Adrenal gland (tissue), 19 donors: ENCODE data around the gene NUBP1. TPM values are rescaled to one million over a fixed set of nuclear protein-coding genes. Genes with fewer than 3 reads are reported as not detected.

ENCODE experiments used
- DNase-seq, 7 donors: peaks; one replicate each; pipeline ENCODE4 v3.0.0-alpha.2; 2019 to 2020
- H3K27ac ChIP-seq, 5 donors: fragments of 200-600 bp; sonication (generic) in 4 of 5; 1 replicate in 3 of 5; 2 replicates in 2 of 5; pipeline versions ENCODE4 v1.5.1 to v1.8.0; 2016 to 2020; ENCODE audit warnings: mild to moderate bottlenecking in 1 of 5
- H3K27me3 ChIP-seq: fragments of 200-600 bp; 2 replicates; pipeline ENCODE4 v1.8.0; 2021
- H3K36me3 ChIP-seq, 2 donors: fragments of 200-600 bp; replicated peaks in 1 of 2; 1 replicate in 1 of 2; 2 replicates in 1 of 2; pipeline versions ENCODE4 v1.5.1 to v1.8.0; 2018 to 2022
- H3K4me1 ChIP-seq, 2 donors: fragments of 200-600 bp; replicated peaks in 1 of 2; 1 replicate in 1 of 2; 2 replicates in 1 of 2; pipeline versions ENCODE4 v1.5.1 to v1.8.0; 2018 to 2021
- H3K4me3 ChIP-seq, 4 donors: fragments of 200-600 bp; sonication (generic) in 3 of 4; one replicate each; pipeline ENCODE4 v1.5.1; 2016 to 2018
- H3K9me3 ChIP-seq, 3 donors: fragments of 200-600 bp; sonication (generic) in 1 of 3; replicated peaks in 1 of 3; 1 replicate in 2 of 3; 2 replicates in 1 of 3; pipeline versions ENCODE4 v1.5.1 to v1.8.0; 2016 to 2021
- POLR2A ChIP-seq, 2 donors: fragments of 450-650 bp; IDR thresholded peaks; one replicate each; pipeline ENCODE4 v1.6.1; 2017; ENCODE audit warnings: antibody characterized with exemption in 2 of 2, mild to moderate bottlenecking in 2 of 2, moderate library complexity in 1 of 2
- WGBS, 4 donors: extraction: QIAGEN DNeasy Blood & Tissue Kit in 2 of 4; methylation state at CpG; one replicate each; pipeline versions ENCODE4 v1.1.5 to v1.1.7; 2013 to 2017; 5-methylcytosine and 5-hydroxymethylcytosine counted together
- intact Hi-C, 2 donors: fragments of 100-400 bp; cut with DNase I; formaldehyde crosslinking; loops; one replicate each; pipeline versions ENCODE4 v1.14.1 to v1.15.0; 2022 to 2023
- long read RNA-seq, 10 donors: library from polyadenylated mRNA in 3 of 10; unstranded in 2 of 10; stranded (forward) in 1 of 10; transcript quantifications; one replicate each; pipeline ENCODE4 v2.0.0 and lab custom pipeline, GENCODE V29; 2021 to 2026
- polyA plus RNA-seq, 3 donors: library from polyadenylated mRNA; stranded (reverse); fragments of 200-250 nt in 2 of 3; fragments of 350-450 nt in 1 of 3; fragmentation: Illumina TruSeq in 1 of 3; extraction: RNeasy Lipid Tissue Mini Kit (QIAGEN cat#74804) in 1 of 3; gene quantifications; one replicate each; pipeline ENCODE4 v1.2.3, GENCODE V29; 2013 to 2014
- total RNA-seq, 9 donors: library from RNA; depleted of rRNA in 4 of 9; stranded (reverse); fragments of >200 nt in 4 of 9; fragments of 120-200 nt in 1 of 9; fragmentation: NEBNext Ultra II Directional in 1 of 9; extraction: Animal tissue kit (Norgen Biotek cat#: 25700) in 1 of 9; gene quantifications; one replicate each; pipeline versions ENCODE4 v1.1.0 to v1.2.4, GENCODE V29; 2013 to 2023
- TF ChIP-seq, protein P1 (sequence below), 6 experiments: fragments of 450-650 bp in 4 of 6; fragments of 200-600 bp in 2 of 6; sonication (generic) in 1 of 6; IDR thresholded peaks; 1 replicate in 5 of 6; 2 replicates in 1 of 6; pipeline versions ENCODE4 v1.5.1 to v1.8.0; 2016 to 2021; ENCODE audit warnings: antibody characterized with exemption in 6 of 6, mild to moderate bottlenecking in 2 of 6, moderate library complexity in 1 of 6
- donor health status: healthy with polysubstance abuse.
- donor health status: Bipolar disorder and iron deficiency.
- donor health status: DM: yes; HTN: yes; CAD: no.
- donor health status: DM: no; HTN: no; CAD: no.
- donor health status: DM: no; HTN: no; CAD: no.
- donor health status: DM: yes; HTN: yes; CAD: no.

Gene NUBP1
- 10 to 100 TPM; 22.5 to 75.1 (median 52.6) TPM for total RNA-seq
- polyA plus RNA-seq: 10 to 100 TPM; 65.4 to 91.8 (median 87.0) TPM
- long read RNA-seq, donor 1, transcript NUBP1-201 (11 exons, 1,228 nt): major isoform, 11 of 12 reads
- long read RNA-seq, donor 1, partial matches to known transcripts: 0 of 12 reads
- long read RNA-seq, donor 1, other reads (novel, unspliced or antisense): 0 of 12 reads
- long read RNA-seq, donor 2, partial matches to known transcripts: 0 of 4 reads
- long read RNA-seq, donor 2, other reads (novel, unspliced or antisense): 0 of 4 reads
- long read RNA-seq, donor 3, transcript NUBP1-201 (11 exons, 1,228 nt): major isoform, 8 of 8 reads
- long read RNA-seq, donor 3, partial matches to known transcripts: 0 of 8 reads
- long read RNA-seq, donor 3, other reads (novel, unspliced or antisense): 0 of 8 reads
- long read RNA-seq, donor 4, transcript NUBP1-201 (11 exons, 1,228 nt): major isoform, 23 of 34 reads
- long read RNA-seq, donor 4, partial matches to known transcripts: 6 of 34 reads
- long read RNA-seq, donor 4, other reads (novel, unspliced or antisense): 5 of 34 reads
- long read RNA-seq, donor 5, transcript NUBP1-201 (11 exons, 1,228 nt): major isoform, 33 of 46 reads
- long read RNA-seq, donor 5, partial matches to known transcripts: 3 of 46 reads
- long read RNA-seq, donor 5, other reads (novel, unspliced or antisense): 9 of 46 reads
- long read RNA-seq, donor 6, transcript NUBP1-201 (11 exons, 1,228 nt): major isoform, 14 of 20 reads
- long read RNA-seq, donor 6, partial matches to known transcripts: 3 of 20 reads
- long read RNA-seq, donor 6, other reads (novel, unspliced or antisense): 1 of 20 reads
- long read RNA-seq, donor 7, partial matches to known transcripts: 0 of 1 reads
- long read RNA-seq, donor 7, other reads (novel, unspliced or antisense): 0 of 1 reads
- long read RNA-seq, donor 8, transcript NUBP1-201 (11 exons, 1,228 nt): major isoform, 12 of 17 reads
- long read RNA-seq, donor 8, partial matches to known transcripts: 5 of 17 reads
- long read RNA-seq, donor 8, other reads (novel, unspliced or antisense): 0 of 17 reads
- long read RNA-seq, donor 9, transcript NUBP1-201 (11 exons, 1,228 nt): major isoform, 7 of 7 reads
- long read RNA-seq, donor 9, partial matches to known transcripts: 0 of 7 reads
- long read RNA-seq, donor 9, other reads (novel, unspliced or antisense): 0 of 7 reads
- long read RNA-seq, donor 10, transcript NUBP1-201 (11 exons, 1,228 nt): major isoform, 5 of 5 reads
- long read RNA-seq, donor 10, partial matches to known transcripts: 0 of 5 reads
- long read RNA-seq, donor 10, other reads (novel, unspliced or antisense): 0 of 5 reads

DNA sequence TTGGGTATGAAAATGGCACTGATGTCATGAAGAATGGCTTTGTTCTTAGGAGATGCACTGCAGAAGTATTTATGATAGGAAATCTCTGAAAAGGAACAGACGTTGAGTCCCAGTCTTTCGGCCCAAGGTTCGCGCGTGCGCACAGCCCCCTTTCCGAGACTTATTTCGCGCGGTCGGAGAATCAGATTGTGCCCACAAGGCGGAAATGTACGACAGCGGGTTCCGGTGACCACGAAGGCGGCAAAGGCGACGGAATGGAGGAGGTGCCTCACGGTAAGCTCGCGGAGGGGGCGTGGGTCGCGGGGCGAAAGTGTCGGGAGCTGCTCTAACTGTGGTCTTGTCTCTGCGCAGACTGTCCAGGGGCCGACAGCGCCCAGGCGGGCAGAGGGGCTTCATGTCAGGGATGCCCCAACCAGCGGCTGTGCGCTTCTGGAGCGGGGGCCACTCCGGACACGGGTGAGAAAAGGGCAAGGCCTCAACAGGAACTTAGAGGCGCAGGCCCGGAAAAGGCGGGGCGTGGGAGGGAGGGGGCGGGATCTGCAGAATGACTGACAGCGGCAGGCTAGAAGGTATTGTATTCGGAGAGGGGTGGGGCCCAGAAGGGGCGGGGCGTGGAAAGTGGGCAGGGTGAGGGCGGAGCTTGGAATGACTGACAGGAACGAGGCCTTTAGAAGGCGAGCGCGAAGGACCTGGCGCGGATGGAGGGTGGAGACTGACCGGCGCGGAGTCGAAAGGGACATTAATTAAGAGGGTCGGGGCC, at the start of gene NUBP1:
Gene NUBP1, plus strand, starts transcription at position 233 of the 760 bp plus-strand sequence. Its CDS starts 22 bp downstream, at position 255.
- no peaks in the 10 kb centered on the region for H3K27me3 ChIP-seq
- peak within 1 kb of the TSS in 3 of 4 donors; percentile 29 to 61 (median 57) for H3K4me3 ChIP-seq
- TF ChIP-seq POLR2A (IDR thresholded peaks at IDR 0.05): peak; percentile 78 to 91
- TF ChIP-seq, protein P1, sequence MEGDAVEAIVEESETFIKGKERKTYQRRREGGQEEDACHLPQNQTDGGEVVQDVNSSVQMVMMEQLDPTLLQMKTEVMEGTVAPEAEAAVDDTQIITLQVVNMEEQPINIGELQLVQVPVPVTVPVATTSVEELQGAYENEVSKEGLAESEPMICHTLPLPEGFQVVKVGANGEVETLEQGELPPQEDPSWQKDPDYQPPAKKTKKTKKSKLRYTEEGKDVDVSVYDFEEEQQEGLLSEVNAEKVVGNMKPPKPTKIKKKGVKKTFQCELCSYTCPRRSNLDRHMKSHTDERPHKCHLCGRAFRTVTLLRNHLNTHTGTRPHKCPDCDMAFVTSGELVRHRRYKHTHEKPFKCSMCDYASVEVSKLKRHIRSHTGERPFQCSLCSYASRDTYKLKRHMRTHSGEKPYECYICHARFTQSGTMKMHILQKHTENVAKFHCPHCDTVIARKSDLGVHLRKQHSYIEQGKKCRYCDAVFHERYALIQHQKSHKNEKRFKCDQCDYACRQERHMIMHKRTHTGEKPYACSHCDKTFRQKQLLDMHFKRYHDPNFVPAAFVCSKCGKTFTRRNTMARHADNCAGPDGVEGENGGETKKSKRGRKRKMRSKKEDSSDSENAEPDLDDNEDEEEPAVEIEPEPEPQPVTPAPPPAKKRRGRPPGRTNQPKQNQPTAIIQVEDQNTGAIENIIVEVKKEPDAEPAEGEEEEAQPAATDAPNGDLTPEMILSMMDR (IDR thresholded peaks at IDR 0.05): peak in 1 of 6 experiments; percentile 10
- 0 to 1% (median 0%) methylated on average over 26 to 57 of the region's 57 CpGs for WGBS, 4 donors
- H3K9me3 ChIP-seq: no peaks in the 10 kb centered on the region
- peaks cover 11 to 31% of the 10 kb centered on the region in 2 donors for H3K4me1 ChIP-seq
- intact Hi-C loops: no loop called here
- H3K27ac ChIP-seq: peak within 1 kb of the TSS; percentile 95 to 100 (median 98)
- DNase-seq: peak; percentile 99 to 100 (median 100)
- H3K36me3 ChIP-seq: peaks cover 0 to 17% of the 10 kb centered on the region in 2 donors

DNA sequence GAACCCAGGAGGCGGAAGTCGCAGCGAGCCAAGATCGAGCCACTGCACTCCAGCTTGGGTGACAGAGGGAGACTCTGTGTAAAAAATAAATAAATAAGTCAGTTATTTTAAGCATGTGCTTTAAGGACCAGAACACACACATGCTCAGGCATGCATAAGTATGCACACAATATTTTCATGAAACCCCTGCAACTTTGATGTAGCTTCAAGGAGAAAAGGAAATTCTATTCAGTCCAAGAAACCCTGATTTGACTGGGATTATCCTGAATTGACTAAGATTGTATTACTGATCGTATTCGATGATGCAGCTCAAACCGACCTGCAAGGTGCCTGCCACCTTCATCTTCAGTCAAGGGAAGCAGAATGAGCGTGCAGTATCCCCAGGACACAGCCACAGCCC, 49.8 kb upstream of the NUBP1 start:
- Histone ChIP-seq H3K4me3 (no peak overlapping the region), H3K36me3 (no peaks in the 10 kb centered on the region), H3K27ac (no peak overlapping the region), H3K4me1 (no peaks in the 10 kb centered on the region), H3K27me3 (no peaks in the 10 kb centered on the region), H3K9me3 (no peaks in the 10 kb centered on the region)
- no peak for DNase-seq
- WGBS, 4 donors: 85 to 92% (median 90%) methylated on average over 7 to 8 of the region's 8 CpGs
- intact Hi-C loops: no loop called here
- TF ChIP-seq, protein P1 (IDR thresholded peaks at IDR 0.05): no peak
- TF ChIP-seq POLR2A (IDR thresholded peaks at IDR 0.05): no peak

DNA sequence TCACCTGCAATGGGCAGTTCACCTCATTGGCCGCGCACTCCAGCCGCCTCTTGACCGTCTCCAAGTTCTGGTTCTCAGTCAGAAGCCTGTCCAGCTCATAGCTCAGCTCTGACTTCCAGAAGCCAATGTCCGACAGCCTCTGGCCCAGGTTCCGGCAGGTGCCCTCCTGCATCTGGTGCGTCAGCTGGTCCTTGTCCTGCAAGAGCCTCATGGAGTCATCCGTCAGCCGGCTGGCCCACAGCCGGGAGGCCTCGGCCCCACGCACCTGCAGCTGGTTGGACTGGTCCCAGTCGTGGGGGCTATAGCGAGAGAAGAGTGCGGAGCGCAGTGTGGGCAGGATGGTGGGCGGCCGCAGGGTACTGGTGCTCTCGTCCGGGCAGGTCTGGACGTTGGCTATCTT, 49.3 kb upstream of the NUBP1 start:
- Histone ChIP-seq H3K36me3 (no peaks in the 10 kb centered on the region), H3K4me1 (no peaks in the 10 kb centered on the region), H3K4me3 (no peak overlapping the region), H3K27ac (no peak overlapping the region), H3K9me3 (no peaks in the 10 kb centered on the region), H3K27me3 (no peaks in the 10 kb centered on the region)
- no peak for TF ChIP-seq POLR2A (IDR thresholded peaks at IDR 0.05)
- TF ChIP-seq, protein P1 (IDR thresholded peaks at IDR 0.05): no peak
- DNase-seq: no peak
- intact Hi-C loops: no loop called here
- 89 to 94% (median 91%) methylated on average over 21 of the region's 21 CpGs for WGBS, 4 donors
